Measurements from ENCODE around the gene GGT5. TPM values are rescaled to one million over a fixed set of nuclear protein-coding genes. Genes with fewer than 3 reads are reported as not detected.
"Not testable (repeated sequence)": the region's sequence is repeated elsewhere in the genome, so short reads cannot be mapped to it uniquely, and the experiment has no call there.

The GGT5 gene
- total RNA-seq, 1 experiment from 2014 or later = not detected

GRCh38 chr22:24265734-24266133 is 20.9 kb upstream of the GGT5 start:
- H3K9me2 ChIP-seq (ENCODE audit: insufficient read depth) = no peaks in the 10 kb centered on the region
- no peak overlapping the region for H3K4me3 ChIP-seq
- H3K4me1 ChIP-seq (replicated peaks; ENCODE audit: insufficient read depth) = no peaks in the 10 kb centered on the region
- ChIA-PET CTCF (interaction anchor here (0.5 kb wide), 1 partner anchor 377 kb away, joined by 5 read pairs; no protein-coding TSS in a partner anchor), POLR2A (ENCODE audit: unreplicated experiment) (no interaction called here)
- intact Hi-C loops (cut with micrococcal nuclease; ENCODE audit: unreplicated experiment) = no loop called here
- H3K9me3 ChIP-seq (ENCODE audit: insufficient read depth, low read depth) = no peaks in the 10 kb centered on the region
- no peak for DNase-seq
- H3K4me2 ChIP-seq = no peak overlapping the region
- H3F3A ChIP-seq (ENCODE audit: insufficient read depth, low read depth) = no peaks in the 10 kb centered on the region
- BruUV-seq (replicated peaks) = no TSS peak
- no peak overlapping the region for H3K27ac ChIP-seq
- H2AFZ ChIP-seq = no peak overlapping the region
- H3K36me3 ChIP-seq (ENCODE audit: low read depth) = no peaks in the 10 kb centered on the region
- TF ChIP-seq EZH2 (IDR thresholded peaks at IDR 0.05; ENCODE audit: low read depth) = no peak
- TF ChIP-seq CTCF (conservative IDR thresholded peaks at IDR 0.05) = no peak
- no peaks in the 10 kb centered on the region for H3K27me3 ChIP-seq (ENCODE audit: insufficient read depth, low read depth)
- H4K20me1 ChIP-seq (ENCODE audit: insufficient read depth) = no peaks in the 10 kb centered on the region
- H3K79me2 ChIP-seq (ENCODE audit: low read depth) = no peaks in the 10 kb centered on the region

- DNase-seq; BruUV-seq (replicated peaks); POLR2A ChIA-PET (ENCODE audit: unreplicated experiment); H3K4me3 ChIP-seq; intact Hi-C loops (cut with micrococcal nuclease; ENCODE audit: unreplicated experiment); H3K27me3 ChIP-seq (ENCODE audit: insufficient read depth, low read depth); H3K79me2 ChIP-seq (ENCODE audit: low read depth); H3K9me3 ChIP-seq (ENCODE audit: insufficient read depth, low read depth); H2AFZ ChIP-seq; H3K9me2 ChIP-seq (ENCODE audit: insufficient read depth); H3F3A ChIP-seq (ENCODE audit: insufficient read depth, low read depth); H3K36me3 ChIP-seq (ENCODE audit: low read depth); H3K4me2 ChIP-seq; CTCF ChIA-PET; H4K20me1 ChIP-seq (ENCODE audit: insufficient read depth); H3K4me1 ChIP-seq (replicated peaks; ENCODE audit: insufficient read depth); H3K27ac ChIP-seq: not testable (repeated sequence)
Observed at GRCh38 chr22:24264329-24264896, 19.5 kb upstream of the GGT5 start.

- POLR2A ChIA-PET (ENCODE audit: unreplicated experiment); BruUV-seq (replicated peaks); DNase-seq: not testable (repeated sequence)
Observed at GRCh38 chr22:24263479-24263878, 18.6 kb upstream of the GGT5 start.

GRCh38 chr22:24262185-24262749 is 17.4 kb upstream of the GGT5 start:
- intact Hi-C loops (cut with micrococcal nuclease; ENCODE audit: unreplicated experiment); H3K9me3 ChIP-seq (ENCODE audit: insufficient read depth, low read depth); CTCF ChIA-PET; H3K27ac ChIP-seq; H3K4me2 ChIP-seq; H3K79me2 ChIP-seq (ENCODE audit: low read depth); H3K27me3 ChIP-seq (ENCODE audit: insufficient read depth, low read depth); H2AFZ ChIP-seq; H3K9me2 ChIP-seq (ENCODE audit: insufficient read depth); H3K4me1 ChIP-seq (replicated peaks; ENCODE audit: insufficient read depth); H3F3A ChIP-seq (ENCODE audit: insufficient read depth, low read depth); BruUV-seq (replicated peaks); H3K36me3 ChIP-seq (ENCODE audit: low read depth); DNase-seq; H3K4me3 ChIP-seq; POLR2A ChIA-PET (ENCODE audit: unreplicated experiment); H4K20me1 ChIP-seq (ENCODE audit: insufficient read depth): not testable (repeated sequence)

More at GRCh38 chr22:24263479-24263878, 18.6 kb upstream of the GGT5 start:
- H3K9me2 ChIP-seq (ENCODE audit: insufficient read depth); H3K4me3 ChIP-seq; H3F3A ChIP-seq (ENCODE audit: insufficient read depth, low read depth); intact Hi-C loops (cut with micrococcal nuclease; ENCODE audit: unreplicated experiment); H3K4me1 ChIP-seq (replicated peaks; ENCODE audit: insufficient read depth); H3K27me3 ChIP-seq (ENCODE audit: insufficient read depth, low read depth); H2AFZ ChIP-seq; H3K79me2 ChIP-seq (ENCODE audit: low read depth); H3K9me3 ChIP-seq (ENCODE audit: insufficient read depth, low read depth); H3K36me3 ChIP-seq (ENCODE audit: low read depth); H3K27ac ChIP-seq; CTCF ChIA-PET; H4K20me1 ChIP-seq (ENCODE audit: insufficient read depth); H3K4me2 ChIP-seq: not testable (repeated sequence)

Data from PC-9 (cell line).